GM18858 (cell line): ENCODE data around the gene PGF.
A peak's percentile ranks its signal among the peaks of the same experiment; 100 is the strongest.
"Not testable (repeated sequence)": the region's sequence is repeated elsewhere in the genome, so short reads cannot be mapped to it uniquely, and the experiment has no call there.

Experiments
- ATAC-seq: cut with Tn5 transposase; IDR thresholded peaks from one replicate; pipeline ENCODE4 v1.9.1; 2021; ENCODE audit not compliant: unreplicated experiment

Gene PGF

GRCh38 chr14:74955229-74956026 is at the start of gene PGF:
Gene PGF, minus strand, starts transcription at chr14:74955597. Its CDS starts 355 bp downstream, at chr14:74955242.
- ATAC-seq, result no peak

- no peak for ATAC-seq
These were observed 48.0 kb upstream of the PGF start for GRCh38 chr14:75003250-75004027.

- ATAC-seq, result peak; percentile 94
These were observed 47.2 kb upstream of the PGF start, which contains the start of gene EIF2B2 for GRCh38 chr14:75002392-75003249. Gene EIF2B2, plus strand, starts transcription at chr14:75002921. Its CDS starts 70 bp downstream, at chr14:75002991.

- no peak for ATAC-seq
These were observed 46.5 kb upstream of the PGF start for GRCh38 chr14:75001899-75002298.

GRCh38 chr14:75001261-75001660 is 45.9 kb upstream of the PGF start:
- no peak for ATAC-seq

GRCh38 chr14:74995781-74996180 is 40.4 kb upstream of the PGF start:
- ATAC-seq, result not testable (repeated sequence)

GRCh38 chr14:74994182-74994581 is 38.8 kb upstream of the PGF start:
- ATAC-seq, result not testable (repeated sequence)

GRCh38 chr14:74988993-74989392 is 33.6 kb upstream of the PGF start:
- ATAC-seq, result no peak

- no peak for ATAC-seq
These were observed 32.7 kb upstream of the PGF start for GRCh38 chr14:74988131-74988530.

GRCh38 chr14:74985806-74986205 is 30.4 kb upstream of the PGF start:
- ATAC-seq, result no peak

GRCh38 chr14:74985028-74985310 is 29.6 kb upstream of the PGF start:
- ATAC-seq, result no peak

- no peak for ATAC-seq
These were observed 29.0 kb upstream of the PGF start for GRCh38 chr14:74984236-74985027.

GRCh38 chr14:74983343-74983742 is 27.9 kb upstream of the PGF start:
- ATAC-seq, result no peak

GRCh38 chr14:74982661-74983060 is 27.3 kb upstream of the PGF start:
- ATAC-seq, result no peak

GRCh38 chr14:74981833-74982232 is 26.4 kb upstream of the PGF start:
- no peak for ATAC-seq

GRCh38 chr14:74981462-74981782 is 26.0 kb upstream of the PGF start:
- no peak for ATAC-seq

GRCh38 chr14:74980731-74981461 is 25.5 kb upstream of the PGF start:
- ATAC-seq, result no peak

GRCh38 chr14:74980398-74980730 is 25.0 kb upstream of the PGF start:
- no peak for ATAC-seq

GRCh38 chr14:74979442-74980397 is 24.3 kb upstream of the PGF start:
- no peak for ATAC-seq
